ENCODE measurements around the gene URAD.

- TF ChIP-seq, protein P1, sequence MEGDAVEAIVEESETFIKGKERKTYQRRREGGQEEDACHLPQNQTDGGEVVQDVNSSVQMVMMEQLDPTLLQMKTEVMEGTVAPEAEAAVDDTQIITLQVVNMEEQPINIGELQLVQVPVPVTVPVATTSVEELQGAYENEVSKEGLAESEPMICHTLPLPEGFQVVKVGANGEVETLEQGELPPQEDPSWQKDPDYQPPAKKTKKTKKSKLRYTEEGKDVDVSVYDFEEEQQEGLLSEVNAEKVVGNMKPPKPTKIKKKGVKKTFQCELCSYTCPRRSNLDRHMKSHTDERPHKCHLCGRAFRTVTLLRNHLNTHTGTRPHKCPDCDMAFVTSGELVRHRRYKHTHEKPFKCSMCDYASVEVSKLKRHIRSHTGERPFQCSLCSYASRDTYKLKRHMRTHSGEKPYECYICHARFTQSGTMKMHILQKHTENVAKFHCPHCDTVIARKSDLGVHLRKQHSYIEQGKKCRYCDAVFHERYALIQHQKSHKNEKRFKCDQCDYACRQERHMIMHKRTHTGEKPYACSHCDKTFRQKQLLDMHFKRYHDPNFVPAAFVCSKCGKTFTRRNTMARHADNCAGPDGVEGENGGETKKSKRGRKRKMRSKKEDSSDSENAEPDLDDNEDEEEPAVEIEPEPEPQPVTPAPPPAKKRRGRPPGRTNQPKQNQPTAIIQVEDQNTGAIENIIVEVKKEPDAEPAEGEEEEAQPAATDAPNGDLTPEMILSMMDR (IDR thresholded peaks at IDR 0.05), result no peak
- TF ChIP-seq POLR2A (IDR thresholded peaks at IDR 0.05), result no peak
Measured at GRCh38 chr13:27991881-27992280, 3.4 kb upstream of the URAD start.

Data from adrenal gland (tissue), 5 donors.